ENCODE results near the gene KMT2D. TPM values are rescaled to one million over a fixed set of nuclear protein-coding genes. Genes with fewer than 3 reads are reported as not detected.

KMT2D gene
- total and polyA plus RNA-seq, 2 of the 8 experiments (the other 6 are each of a cell fraction or from before 2014, with no cell fraction given) = 9.1 to 86.3 TPM

GRCh38 chr12:49033611-49034285 lies 26.8 kb downstream of the KMT2D start (continued):
- TF ChIP-seq MAX (IDR thresholded peaks at IDR 0.05) = no peak
- no peak for TF ChIP-seq SUZ12 (IDR thresholded peaks at IDR 0.05; ENCODE audit: low read length)
- TF ChIP-seq CBX8 (IDR thresholded peaks at IDR 0.05; ENCODE audit: borderline replicate concordance, low read depth, low read length) = no peak
- no peak for TF ChIP-seq SIRT6 (IDR thresholded peaks at IDR 0.05; ENCODE audit: low read length)
- no peak for TF ChIP-seq NANOG (IDR thresholded peaks at IDR 0.05; ENCODE audit: insufficient read depth, low read depth, low read length, poor library complexity, severe bottlenecking)
- TF ChIP-seq RFX5 (IDR thresholded peaks at IDR 0.05; ENCODE audit: borderline replicate concordance, low read depth, low read length) = no peak
- no peak for TF ChIP-seq BACH1 (IDR thresholded peaks at IDR 0.05; ENCODE audit: low read length)
- no peak for TF ChIP-seq SP4 (IDR thresholded peaks at IDR 0.05; ENCODE audit: low read length)
- no peak for TF ChIP-seq EZH2 (IDR thresholded peaks at IDR 0.05; ENCODE audit: low read depth, low read length, severe bottlenecking)

Measured in H1 (cell line).